Glutamatergic neuron (in vitro differentiated cells): ENCODE measurements around the gene PKD2L2. TPM values are rescaled to one million over a fixed set of nuclear protein-coding genes. Genes with fewer than 3 reads are reported as not detected.

ENCODE experiments used
- DNase-seq: peaks from one replicate; pipeline ENCODE4 v3.0.0; 2022
- H3K27ac Mint-ChIP-seq: one replicate; pipeline ENCODE4 v1.8.0; 2020; ENCODE audit warnings: mild to moderate bottlenecking, mixed read lengths, inconsistent platforms; ENCODE audit not compliant: unreplicated experiment
- H3K27me3 Mint-ChIP-seq: one replicate; pipeline ENCODE4 v1.8.0; 2020; ENCODE audit warnings: mild to moderate bottlenecking, moderate library complexity, mixed read lengths, inconsistent platforms; ENCODE audit not compliant: unreplicated experiment
- H3K36me3 Mint-ChIP-seq: one replicate; pipeline ENCODE4 v1.8.0; 2020; ENCODE audit warnings: mild to moderate bottlenecking, mixed read lengths, inconsistent platforms; ENCODE audit not compliant: unreplicated experiment
- H3K4me1 Mint-ChIP-seq: one replicate; pipeline ENCODE4 v1.8.0; 2020; ENCODE audit warnings: mild to moderate bottlenecking, low read depth, mixed read lengths, inconsistent platforms; ENCODE audit not compliant: unreplicated experiment
- H3K4me3 Mint-ChIP-seq: one replicate; pipeline ENCODE4 v1.8.0; 2020; ENCODE audit warnings: mild to moderate bottlenecking, mixed read lengths, inconsistent platforms; ENCODE audit not compliant: unreplicated experiment
- H3K9me3 Mint-ChIP-seq: one replicate; pipeline ENCODE4 v1.8.0; 2020; ENCODE audit warnings: mild to moderate bottlenecking, moderate library complexity, mixed read lengths, inconsistent platforms; ENCODE audit not compliant: unreplicated experiment
- total RNA-seq: library from RNA; stranded (reverse); fragmentation: NEBNext Ultra II Directional; extraction: Animal tissue kit (Norgen Biotek cat#: 25700); gene quantifications from one replicate; pipeline ENCODE4 v1.2.1, GENCODE V29; 2021; ENCODE audit not compliant: unreplicated experiment
- TF ChIP-seq, protein P1 (sequence below): fragments of 200-600 bp; sonication (generic); IDR thresholded peaks from one replicate; pipeline ENCODE4 v1.5.0; 2021; ENCODE audit not compliant: partially characterized antibody, unreplicated experiment

PKD2L2 gene
- total RNA-seq, 1 donor from 2014 or later, result not detected

GRCh38 chr5:137899493-137899892 lies 10.2 kb downstream of the PKD2L2 start:
- Mint-ChIP-seq H3K36me3 (no peaks in the 10 kb centered on the region), H3K4me3 (no peak overlapping the region), H3K27me3 (peaks cover 2% of the 10 kb centered on the region), H3K27ac (no peak overlapping the region), H3K4me1 (no peaks in the 10 kb centered on the region), H3K9me3 (no peaks in the 10 kb centered on the region)
- TF ChIP-seq, protein P1, sequence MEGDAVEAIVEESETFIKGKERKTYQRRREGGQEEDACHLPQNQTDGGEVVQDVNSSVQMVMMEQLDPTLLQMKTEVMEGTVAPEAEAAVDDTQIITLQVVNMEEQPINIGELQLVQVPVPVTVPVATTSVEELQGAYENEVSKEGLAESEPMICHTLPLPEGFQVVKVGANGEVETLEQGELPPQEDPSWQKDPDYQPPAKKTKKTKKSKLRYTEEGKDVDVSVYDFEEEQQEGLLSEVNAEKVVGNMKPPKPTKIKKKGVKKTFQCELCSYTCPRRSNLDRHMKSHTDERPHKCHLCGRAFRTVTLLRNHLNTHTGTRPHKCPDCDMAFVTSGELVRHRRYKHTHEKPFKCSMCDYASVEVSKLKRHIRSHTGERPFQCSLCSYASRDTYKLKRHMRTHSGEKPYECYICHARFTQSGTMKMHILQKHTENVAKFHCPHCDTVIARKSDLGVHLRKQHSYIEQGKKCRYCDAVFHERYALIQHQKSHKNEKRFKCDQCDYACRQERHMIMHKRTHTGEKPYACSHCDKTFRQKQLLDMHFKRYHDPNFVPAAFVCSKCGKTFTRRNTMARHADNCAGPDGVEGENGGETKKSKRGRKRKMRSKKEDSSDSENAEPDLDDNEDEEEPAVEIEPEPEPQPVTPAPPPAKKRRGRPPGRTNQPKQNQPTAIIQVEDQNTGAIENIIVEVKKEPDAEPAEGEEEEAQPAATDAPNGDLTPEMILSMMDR, result no peak
- DNase-seq, result no peak

DNA sequence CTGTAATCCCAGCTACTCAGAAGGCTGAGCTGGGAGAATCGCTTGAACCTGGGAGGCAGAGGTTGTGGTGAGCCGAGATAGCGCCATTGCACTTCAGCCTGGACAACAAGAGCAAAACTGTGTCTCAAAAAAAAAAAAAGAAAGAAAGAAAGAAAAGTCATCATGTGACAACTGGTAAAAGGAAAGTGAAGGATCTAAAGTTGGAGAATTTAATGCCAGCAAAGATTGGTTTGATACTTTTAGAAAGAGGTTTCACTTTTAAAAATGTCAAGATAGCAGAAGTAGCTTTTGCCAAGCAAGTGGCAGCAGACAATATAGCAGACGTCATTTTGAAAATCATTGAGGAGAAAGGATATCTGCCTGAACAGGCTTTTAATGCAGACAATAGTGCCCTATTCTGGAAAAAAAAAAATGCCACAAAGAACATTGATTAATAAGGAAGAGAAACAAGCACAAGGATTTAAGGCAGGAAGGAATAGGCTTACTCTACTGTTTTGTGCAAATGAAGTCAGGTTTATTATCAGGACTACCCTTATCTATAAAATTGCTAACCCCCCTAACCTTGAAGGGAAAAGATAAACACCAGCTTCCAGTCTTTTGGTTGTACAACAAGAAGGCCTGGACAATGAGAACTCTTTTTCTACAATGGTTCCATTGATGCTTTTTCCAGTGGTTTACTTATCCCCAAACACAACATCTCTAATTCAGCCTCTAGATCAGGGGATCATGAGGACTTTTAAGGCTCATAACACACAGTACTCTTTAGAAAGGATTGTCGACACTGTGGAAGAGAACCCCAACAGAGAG lies 12.0 kb downstream of the PKD2L2 start:
- H3K27ac Mint-ChIP-seq, result no peak overlapping the region
- TF ChIP-seq, protein P1, result no peak
- no peaks in the 10 kb centered on the region for H3K36me3 Mint-ChIP-seq
- H3K4me1 Mint-ChIP-seq, result no peaks in the 10 kb centered on the region
- no peak overlapping the region for H3K4me3 Mint-ChIP-seq
- H3K9me3 Mint-ChIP-seq, result no peaks in the 10 kb centered on the region
- no peak for DNase-seq
- H3K27me3 Mint-ChIP-seq, result peaks cover 2% of the 10 kb centered on the region

- H3K27ac Mint-ChIP-seq, result no peak overlapping the region
- H3K9me3 Mint-ChIP-seq, result no peaks in the 10 kb centered on the region
- H3K36me3 Mint-ChIP-seq, result no peaks in the 10 kb centered on the region
- TF ChIP-seq, protein P1, result no peak
- no peaks in the 10 kb centered on the region for H3K4me1 Mint-ChIP-seq
- DNase-seq, result no peak
- H3K27me3 Mint-ChIP-seq, result peaks cover 2% of the 10 kb centered on the region
- no peak overlapping the region for H3K4me3 Mint-ChIP-seq
These were observed 13.3 kb downstream of the PKD2L2 start for GRCh38 chr5:137902408-137903133.

DNA sequence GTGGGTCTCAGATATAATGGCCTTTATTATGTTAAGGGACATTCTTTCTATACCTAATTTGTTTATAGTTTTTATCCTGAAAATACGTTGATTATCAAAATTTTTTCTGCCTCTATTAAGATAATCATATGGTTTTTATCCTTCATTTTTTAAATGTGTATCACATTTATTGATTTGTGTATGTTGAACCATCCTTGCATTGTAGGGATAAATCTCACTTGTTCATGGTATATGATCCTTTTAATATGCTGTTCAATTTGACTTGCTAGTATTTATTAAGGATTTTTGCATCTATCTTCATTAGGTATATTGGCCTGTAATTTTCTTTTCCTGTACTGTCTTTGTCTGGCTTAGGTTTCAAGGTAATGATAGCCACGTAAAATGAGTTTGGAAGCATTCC lies 25.5 kb downstream of the PKD2L2 start:
- DNase-seq, result no peak
- Mint-ChIP-seq H3K9me3 (peaks cover 6% of the 10 kb centered on the region), H3K4me1 (no peaks in the 10 kb centered on the region), H3K4me3 (no peak overlapping the region), H3K27me3 (peaks cover 4% of the 10 kb centered on the region), H3K27ac (no peak overlapping the region), H3K36me3 (peaks cover 9% of the 10 kb centered on the region)
- TF ChIP-seq, protein P1, result no peak

GRCh38 chr5:137916923-137917322 lies 27.7 kb downstream of the PKD2L2 start:
- H3K36me3 Mint-ChIP-seq, result peaks cover 9% of the 10 kb centered on the region
- H3K4me1 Mint-ChIP-seq, result no peaks in the 10 kb centered on the region
- no peaks in the 10 kb centered on the region for H3K27me3 Mint-ChIP-seq
- no peak overlapping the region for H3K27ac Mint-ChIP-seq
- no peak for DNase-seq
- TF ChIP-seq, protein P1, result no peak
- H3K4me3 Mint-ChIP-seq, result no peak overlapping the region
- H3K9me3 Mint-ChIP-seq, result peaks cover 6% of the 10 kb centered on the region
